Femur (tissue), 1 donor: Measurements from ENCODE around the gene RPL21.
"Not testable (repeated sequence)": the region's sequence is repeated elsewhere in the genome, so short reads cannot be mapped to it uniquely, and the experiment has no call there.

Experiments
- DNase-seq: peaks from one replicate; pipeline ENCODE4 v3.0.0-alpha.2; 2017

Gene RPL21

DNA sequence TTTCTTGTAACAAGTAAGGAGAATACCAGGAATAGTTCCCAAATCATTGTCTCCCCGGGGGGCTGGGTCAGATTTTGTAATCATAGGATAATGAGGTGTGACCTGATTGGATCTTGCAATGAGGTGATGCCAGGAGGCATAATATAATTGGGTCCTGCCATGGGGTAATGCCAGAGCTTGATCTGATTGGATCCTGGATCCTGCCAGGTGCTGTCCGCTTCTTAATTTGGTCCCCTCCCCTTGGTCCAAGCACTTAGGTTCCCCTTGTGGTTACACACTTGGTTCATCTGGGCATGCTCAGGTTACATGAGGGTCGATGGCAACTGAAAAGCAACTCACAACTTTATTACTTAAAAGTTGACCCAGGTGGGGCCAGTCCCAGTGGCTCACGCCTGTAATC lies 39.4 kb downstream of the RPL21 start:
- DNase-seq: no peak

DNA sequence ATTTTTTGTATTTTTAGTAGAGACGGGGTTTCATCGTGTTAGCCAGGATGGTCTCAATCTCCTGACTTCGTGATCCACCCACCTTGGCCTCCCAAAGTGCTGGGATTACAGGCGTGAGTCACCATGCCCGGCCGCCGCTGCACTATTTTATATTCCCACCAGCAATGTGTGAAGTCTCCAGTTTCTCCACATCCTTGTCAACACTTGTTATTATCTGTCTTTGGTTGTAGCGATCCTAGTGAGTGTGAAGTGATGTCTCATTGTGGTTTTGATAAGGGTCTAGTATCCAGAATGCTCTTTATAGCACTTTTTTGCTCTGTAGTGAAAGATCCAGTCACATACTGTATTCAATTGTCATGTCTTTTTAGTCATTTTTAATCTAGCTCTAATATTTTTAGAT lies 40.6 kb downstream of the RPL21 start:
- DNase-seq: not testable (repeated sequence)

DNA sequence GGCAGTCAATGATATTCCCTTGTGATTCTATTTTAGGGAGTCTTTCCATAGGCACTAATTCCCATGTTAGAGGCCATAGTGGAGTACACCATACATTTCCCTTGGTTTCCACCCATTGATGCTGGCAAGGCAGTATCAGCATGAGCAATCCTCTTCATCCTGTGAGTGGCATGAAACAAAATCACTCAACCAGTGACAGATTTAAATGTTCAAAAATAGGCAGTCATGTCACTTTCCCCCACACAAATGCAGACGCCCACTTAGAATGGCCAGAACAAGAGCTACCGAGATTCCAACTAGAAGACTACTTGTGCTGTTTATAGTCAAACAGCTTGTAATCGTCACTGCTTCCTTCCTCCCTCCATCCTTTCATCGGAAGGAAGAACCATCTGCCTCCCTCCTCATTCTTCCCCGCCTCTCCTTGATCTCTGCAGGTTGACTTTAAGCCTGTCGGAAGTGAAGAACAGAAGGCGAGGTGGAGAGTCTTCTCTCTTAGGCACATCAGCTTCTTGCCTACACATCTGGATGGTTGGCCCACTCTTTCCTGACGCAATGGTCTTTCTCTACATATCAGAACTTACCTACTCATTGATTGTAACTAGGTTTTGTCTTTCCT lies 41.8 kb downstream of the RPL21 start:
- no peak for DNase-seq

DNA sequence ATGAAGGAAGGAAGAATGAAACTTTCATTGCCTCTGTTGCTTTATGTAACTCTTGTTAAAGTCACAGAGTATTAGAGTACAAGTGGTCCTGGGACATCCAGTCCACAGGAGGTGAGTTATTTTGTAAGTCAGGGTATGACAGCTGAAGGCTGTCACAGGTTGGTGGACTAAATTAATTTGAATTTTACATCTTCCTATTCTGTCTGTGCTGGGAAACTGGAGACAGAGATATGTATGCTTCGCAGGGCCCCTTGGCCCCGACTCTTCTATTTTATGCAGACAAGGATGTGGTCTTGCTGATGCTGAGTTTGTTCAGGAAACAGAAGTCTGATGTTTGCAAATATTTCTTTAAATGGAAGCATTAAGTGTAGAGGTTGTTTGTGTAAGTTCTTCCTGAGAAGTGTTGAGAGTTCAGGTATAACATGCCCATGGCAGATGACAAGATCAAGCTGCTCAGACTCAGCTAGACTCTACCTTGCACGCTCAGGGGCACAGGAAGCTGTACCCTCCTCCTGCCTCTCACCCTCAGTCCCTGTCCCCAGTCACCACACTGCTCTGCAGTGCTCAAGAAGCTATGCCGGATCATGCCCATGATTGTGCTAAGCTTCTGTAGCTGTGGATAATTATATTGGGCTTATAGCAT lies 42.6 kb downstream of the RPL21 start:
- no peak for DNase-seq

DNA sequence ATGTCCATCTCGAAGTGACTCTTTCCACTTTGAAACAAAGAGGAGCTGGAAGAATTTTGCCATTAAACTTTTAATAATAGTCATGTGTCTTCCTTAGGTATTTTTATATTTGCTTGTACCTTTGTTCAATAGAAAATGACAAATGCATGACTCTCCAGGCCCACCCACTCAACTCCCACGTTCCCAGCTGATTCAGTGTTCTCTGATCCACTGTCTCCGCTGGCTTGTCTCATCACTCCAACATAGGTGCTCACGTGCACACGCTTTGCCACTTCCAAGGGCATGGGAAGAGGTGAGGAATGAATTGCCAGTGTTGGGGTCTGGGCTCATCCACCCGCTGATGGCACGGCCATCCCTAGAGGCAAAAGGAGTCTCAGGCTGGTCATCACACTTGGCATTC lies 43.7 kb downstream of the RPL21 start:
- no peak for DNase-seq

DNA sequence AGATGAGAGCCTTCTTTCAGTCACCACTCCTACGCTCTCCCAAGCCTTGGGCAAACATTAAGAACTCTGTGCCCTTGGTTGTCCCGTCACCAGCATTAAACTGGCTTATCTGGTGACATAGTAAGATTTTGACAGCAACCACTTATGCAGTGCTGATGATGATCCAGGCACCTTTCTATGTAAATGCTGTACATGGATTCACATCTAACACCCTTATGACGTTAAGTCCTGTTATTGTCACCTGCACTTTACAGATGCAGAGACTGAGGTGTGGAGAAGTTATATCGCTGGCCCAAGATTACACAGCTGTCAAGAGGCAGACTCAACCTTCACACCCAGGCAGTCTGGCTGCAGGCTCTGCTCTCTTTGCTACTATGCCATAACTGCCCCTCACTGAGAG lies 44.3 kb downstream of the RPL21 start:
- no peak for DNase-seq

DNA sequence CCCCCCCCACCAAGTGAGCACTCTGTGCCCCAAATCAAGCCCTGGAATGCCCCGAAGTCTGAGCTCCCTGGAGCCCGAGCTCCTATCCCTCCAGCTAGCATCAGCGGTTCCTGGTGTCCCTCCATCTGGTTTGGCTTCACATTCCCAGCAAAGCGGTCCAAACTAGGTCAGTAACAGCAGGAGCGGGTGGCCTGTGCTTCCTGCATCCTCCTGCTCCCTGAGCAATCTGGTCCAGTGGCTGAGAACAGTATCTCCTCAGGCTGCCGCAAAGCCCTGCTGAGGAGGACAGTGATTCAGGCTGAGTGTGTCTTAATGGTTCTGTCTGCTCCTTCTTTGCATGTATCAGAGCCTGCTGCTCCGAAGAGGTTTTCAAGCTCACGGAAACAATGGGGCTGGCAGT lies 45.1 kb downstream of the RPL21 start:
- no peak for DNase-seq

DNA sequence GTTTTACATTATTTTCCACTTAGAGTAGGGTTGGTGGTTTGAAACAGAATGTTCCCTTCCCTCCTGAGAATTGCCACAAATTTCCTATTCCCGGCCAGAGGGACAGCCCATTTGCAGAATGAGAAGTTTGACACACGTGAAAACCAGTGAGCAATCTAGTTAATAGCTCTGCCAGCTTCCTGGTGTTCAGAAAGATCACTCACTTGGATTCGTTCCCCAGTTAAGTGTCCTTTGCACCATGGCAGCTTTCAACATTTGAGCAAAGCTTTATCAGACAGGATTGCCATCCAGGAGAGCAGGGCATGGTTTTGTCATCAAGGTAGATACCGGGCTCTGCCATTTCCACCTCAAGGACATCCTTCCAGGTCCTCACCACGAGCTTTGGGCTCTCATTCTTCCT lies 47.5 kb downstream of the RPL21 start:
- DNase-seq: no peak

DNA sequence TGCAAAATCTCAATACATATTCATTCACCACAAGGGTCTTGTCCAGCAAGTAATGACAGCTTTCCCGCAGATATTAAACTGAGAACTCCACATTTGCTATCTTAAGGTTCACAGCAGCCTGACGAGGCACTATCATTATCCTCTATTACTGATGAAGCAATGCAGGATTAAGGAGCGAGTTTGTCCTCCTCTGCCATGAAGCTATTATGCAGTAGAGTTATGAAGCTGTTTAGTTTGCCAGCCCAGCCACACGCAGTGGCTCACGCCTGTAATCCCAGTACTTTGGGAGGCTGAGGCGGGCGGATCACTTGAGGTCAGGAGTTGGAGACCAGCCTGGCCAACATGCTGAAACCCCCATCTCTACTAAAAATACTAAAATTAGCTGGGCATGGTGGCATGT lies 49.0 kb downstream of the RPL21 start:
- not testable (repeated sequence) for DNase-seq

DNA sequence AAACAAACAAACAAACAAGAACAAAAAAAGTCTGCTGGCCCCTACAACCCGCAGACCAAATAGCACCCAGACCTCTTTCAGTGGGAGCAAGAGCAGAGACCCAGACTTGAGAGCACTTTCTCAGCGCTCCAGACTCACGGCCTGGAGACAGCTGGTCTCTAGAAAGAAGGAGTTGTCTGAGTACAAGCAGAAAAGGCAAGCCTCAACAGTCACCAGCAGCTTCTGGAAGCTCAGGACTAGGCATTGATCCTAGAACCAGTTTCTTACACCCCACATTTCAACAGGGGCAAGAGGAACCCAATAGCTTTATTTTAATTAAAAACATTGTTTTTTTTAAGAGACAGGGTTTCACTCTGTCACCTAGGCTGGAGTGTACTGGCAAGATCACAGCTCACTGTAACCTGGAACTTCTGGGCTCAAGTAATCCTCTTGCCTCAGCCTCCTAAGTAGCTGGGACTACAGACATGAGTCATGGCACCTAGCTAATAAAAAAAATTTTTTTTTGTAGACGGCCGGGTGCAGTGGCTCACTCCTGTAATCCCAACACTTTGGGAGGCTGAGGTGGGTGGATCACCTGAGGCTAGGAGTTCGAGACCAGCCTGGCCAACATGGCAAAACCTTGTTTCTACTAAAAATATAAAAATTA lies 49.7 kb downstream of the RPL21 start:
- no peak for DNase-seq

DNA sequence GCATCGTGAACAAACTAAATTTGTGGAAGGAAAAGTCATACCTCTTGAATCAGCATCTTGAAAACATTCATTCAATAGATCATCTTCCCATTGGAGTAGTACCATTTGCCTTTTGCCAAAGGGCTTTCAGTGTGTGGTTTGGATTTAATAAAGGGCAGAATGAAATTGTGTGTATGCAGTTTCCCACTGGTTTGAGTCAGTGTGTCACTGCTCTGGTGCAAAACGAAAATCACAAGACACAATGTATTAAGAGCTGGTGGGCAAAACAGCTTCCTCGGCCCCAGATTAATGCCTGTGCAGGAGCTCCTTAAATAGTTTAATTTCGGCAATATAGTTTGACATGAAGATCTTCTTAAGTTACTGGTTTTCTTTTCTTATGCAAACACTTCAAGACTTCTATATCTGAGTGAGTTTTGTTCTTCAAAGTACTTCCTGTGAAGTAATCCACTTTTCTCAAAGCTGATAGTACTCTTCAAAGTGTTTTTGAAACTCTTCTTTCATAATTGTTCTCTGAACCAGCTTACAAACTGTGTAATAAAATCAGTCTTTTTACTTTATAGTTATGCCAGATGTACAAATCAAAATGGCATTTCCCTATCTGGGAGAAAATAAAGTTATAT lies 51.4 kb downstream of the RPL21 start:
- DNase-seq: no peak

DNA sequence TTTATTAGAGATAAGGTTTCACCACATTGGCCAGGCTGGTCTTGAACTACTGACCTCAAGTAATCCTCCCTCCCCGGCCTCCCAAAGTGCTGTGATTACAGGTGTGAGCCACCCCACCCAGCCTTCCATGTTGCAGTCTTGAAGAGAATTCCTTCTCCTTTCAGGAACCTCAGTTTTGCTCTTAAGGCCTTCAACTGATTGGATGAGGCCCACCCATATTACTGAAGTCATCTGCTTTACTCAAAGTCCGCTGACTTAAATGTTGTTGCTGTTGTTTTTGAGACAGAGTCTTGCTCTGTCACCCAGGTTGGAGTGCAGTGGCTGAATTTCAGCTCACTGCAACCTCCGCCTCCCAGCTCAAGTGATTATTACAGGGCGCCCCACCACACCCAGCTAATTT lies 52.7 kb downstream of the RPL21 start:
- no peak for DNase-seq

DNA sequence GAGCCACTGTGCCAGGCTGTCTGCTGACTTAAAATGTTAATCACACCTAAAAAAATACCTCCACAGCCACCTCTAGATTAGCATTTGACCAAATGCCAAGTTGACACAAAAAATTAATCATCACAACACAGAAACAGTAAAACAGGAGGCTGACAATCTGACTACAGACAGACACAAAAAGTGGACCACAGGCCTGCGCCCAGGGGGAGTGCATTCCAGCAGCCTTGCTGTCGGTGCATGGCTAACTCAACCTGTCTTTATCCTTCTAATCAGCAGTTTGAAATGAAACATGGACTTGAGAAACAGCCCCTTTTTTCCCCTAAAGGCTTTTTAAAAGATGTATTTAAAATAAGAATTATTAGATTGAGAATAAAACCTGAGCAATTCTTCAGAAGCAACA lies 53.3 kb downstream of the RPL21 start:
- DNase-seq: no peak
